Vagina (tissue), 2 donors: ENCODE measurements around the gene STX16.
"Not testable (repeated sequence)": the region's sequence is repeated elsewhere in the genome, so short reads cannot be mapped to it uniquely, and the experiment has no call there.

Experiments
- CTCF ChIP-seq, 3 experiments: fragments of 450-650 bp in 2 of 3; fragments of 200-600 bp in 1 of 3; sonication (generic) in 1 of 3; IDR thresholded peaks; one replicate each; pipeline ENCODE4 v1.5.1; 2017 to 2019; ENCODE audit warnings: antibody characterized with exemption in 3 of 3, mild to moderate bottlenecking in 2 of 3, moderate library complexity in 2 of 3
- POLR2AphosphoS5 ChIP-seq, 2 donors: sonication (generic); formaldehyde crosslinking; IDR thresholded peaks; one replicate each; pipeline ENCODE4 v1.9.0; 2017; ENCODE audit warnings: antibody characterized with exemption in 2 of 2, mild to moderate bottlenecking in 2 of 2, low read depth in 1 of 2; ENCODE audit not compliant: insufficient read depth in 1 of 2

DNA sequence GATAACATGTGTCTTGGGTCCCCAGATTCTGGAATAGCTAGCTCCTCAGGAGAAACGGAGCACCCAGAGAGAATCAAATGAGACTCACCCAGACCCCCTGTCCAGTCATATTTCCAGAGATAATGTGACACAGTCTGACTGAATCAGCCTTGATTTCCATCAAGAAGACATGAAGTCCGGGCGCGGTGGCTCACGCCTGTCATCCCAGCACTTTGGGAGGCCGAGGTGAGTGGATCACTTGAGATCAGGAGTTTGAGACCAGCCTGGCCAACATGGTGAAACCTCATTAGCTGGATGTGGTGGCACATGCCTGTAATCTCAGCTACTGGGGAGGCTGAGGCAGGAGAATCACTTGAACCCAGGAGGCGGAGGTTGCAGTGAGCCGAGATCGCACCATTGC lies 8.2 kb upstream of the STX16 start:
- not testable (repeated sequence) for TF ChIP-seq POLR2AphosphoS5 (IDR thresholded peaks at IDR 0.05; ENCODE audit: insufficient read depth in 1 of 2, low read depth in 1 of 2); CTCF (IDR thresholded peaks at IDR 0.05)
